Inflammatory macrophage treated with lipopolysaccharide for 1 hour (primary cell): Measurements from ENCODE around the gene IL10RB.

ENCODE experiments used
- DNase-seq, 2 donors: peaks; one replicate each; pipeline ENCODE4 v3.0.0-alpha.2; 2020 to 2022

The IL10RB gene

DNA sequence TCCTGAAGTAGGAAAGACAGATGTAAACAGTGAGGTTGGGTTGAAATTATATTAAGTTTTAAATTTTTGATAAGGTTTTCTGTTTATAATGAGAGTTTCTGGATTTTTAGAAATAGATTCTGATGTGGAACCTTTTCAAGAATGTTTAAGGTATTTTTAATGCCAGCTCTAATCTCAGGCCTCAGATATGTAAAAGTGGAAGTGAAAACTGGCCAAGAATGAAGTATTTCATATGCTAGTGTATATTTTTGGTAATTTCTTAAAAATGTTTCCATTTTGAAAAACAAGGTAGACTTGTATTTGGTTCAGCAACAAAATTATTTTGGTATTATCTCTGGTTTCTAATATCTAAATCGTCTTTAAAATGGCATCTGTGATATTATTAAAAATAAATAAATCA lies 73.0 kb downstream of the IL10RB start:
- peak in 1 of 2 donors; percentile 10 for DNase-seq

DNA sequence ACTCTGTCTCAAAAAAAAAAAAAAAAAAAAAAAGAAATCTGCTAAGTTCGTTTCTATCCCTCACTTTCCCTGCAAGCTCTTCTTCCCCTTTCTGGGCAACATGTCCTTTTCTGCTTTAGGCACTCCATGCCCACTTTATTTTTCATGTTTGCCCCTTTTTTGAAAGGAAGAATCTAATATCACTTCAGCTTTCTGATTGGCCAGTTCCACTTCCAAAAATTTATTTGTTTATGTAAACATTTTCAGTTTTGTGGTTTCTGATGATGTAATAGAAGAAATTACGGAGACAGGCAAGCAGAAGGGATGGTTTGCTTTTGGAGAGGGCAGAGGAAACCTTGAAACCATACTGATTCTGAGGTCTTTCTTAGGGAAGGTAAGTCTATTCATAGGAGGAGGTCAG lies 73.8 kb downstream of the IL10RB start:
- peak; percentile 62 to 71 for DNase-seq

GRCh38 chr21:33345751-33346238 lies 79.6 kb downstream of the IL10RB start:
- DNase-seq: no peak
